Endothelial cell of umbilical vein (primary cell): ENCODE data around the gene SPON1. TPM values are rescaled to one million over a fixed set of nuclear protein-coding genes. Genes with fewer than 3 reads are reported as not detected.

Source experiments
- BruUV-seq: library from RNA; stranded (reverse); fragments of 400-500 nt; replicated peaks from 2 replicates; lab custom pipeline; 2021; lab: Mats Ljungman, UMichigan
- CTCF ChIA-PET: fragments of 300-600, 350-600 bp; sonication (Branson Sonifier 250); formaldehyde crosslinking; loops from one replicate; lab custom pipeline; 2021; ENCODE audit warnings: antibody characterized with exemption, inconsistent platforms; lab: Charles Lee
- POLR2A ChIA-PET: fragments of 300-600, 350-600 bp; sonication (Branson Sonifier 250); formaldehyde crosslinking; loops from one replicate; lab custom pipeline; 2021; ENCODE audit warnings: antibody characterized with exemption, inconsistent platforms; lab: Charles Lee
- DNase-seq: peaks from one replicate; pipeline ENCODE4 v3.0.0-alpha.2; 2011; ENCODE audit warnings: low read depth, low spot score
- FAIRE-seq: peaks from 2 replicates; lab custom pipeline; 2011; peaks lifted over from hg19 to GRCh38; lab: Jason Lieb, UNC
- H2AFZ ChIP-seq: 2 replicates; pipeline ENCODE4 v1.6.0; 2012; ENCODE audit warnings: low read depth, low read length, control low read depth, inconsistent platforms
- H3K27ac ChIP-seq: 2 replicates; pipeline ENCODE4 v1.5.1; 2011; ENCODE audit warnings: low read depth, mild to moderate bottlenecking, control low read depth, low read length, moderate library complexity; ENCODE audit not compliant: insufficient read depth
- H3K27me3 ChIP-seq, 2 experiments: 2 replicates each; pipeline versions ENCODE4 v1.6.0 to v1.6.1; 2011; ENCODE audit warnings: low read length in 2 of 2, mixed read lengths in 1 of 2; ENCODE audit not compliant: control insufficient read depth in 2 of 2, insufficient read depth in 2 of 2
- H3K36me3 ChIP-seq, 2 experiments: 2 replicates in 1 of 2; 3 replicates in 1 of 2; pipeline ENCODE4 v1.5.1; 2011; ENCODE audit warnings: low read length in 2 of 2, mild to moderate bottlenecking in 1 of 2, moderate library complexity in 1 of 2; ENCODE audit not compliant: control insufficient read depth in 2 of 2, insufficient read depth in 2 of 2; ENCODE audit errors: extremely low read depth in 1 of 2
- H3K4me1 ChIP-seq: 3 replicates; pipeline ENCODE4 v1.5.1; 2011; ENCODE audit warnings: mild to moderate bottlenecking, low read length; ENCODE audit not compliant: control insufficient read depth, insufficient read depth; ENCODE audit errors: extremely low read depth
- H3K4me2 ChIP-seq: 2 replicates; pipeline ENCODE4 v1.6.1; 2011; ENCODE audit warnings: low read length, control low read depth, mixed read lengths; ENCODE audit not compliant: insufficient read depth
- H3K4me3 ChIP-seq, 3 experiments: fragments of 200-600 bp in 1 of 3; sonication (generic), shearing (Covaris generic) in 1 of 3; replicated peaks in 1 of 3; 2 replicates each; pipeline ENCODE4 v1.5.1; 2011 to 2016; ENCODE audit warnings: control low read depth in 3 of 3, low read length in 3 of 3, mild to moderate bottlenecking in 2 of 3, inconsistent platforms in 1 of 3, low read depth in 1 of 3, moderate library complexity in 1 of 3; ENCODE audit not compliant: insufficient read depth in 1 of 3
- H3K79me2 ChIP-seq: 2 replicates; pipeline ENCODE4 v1.6.0; 2012; ENCODE audit warnings: low read length, inconsistent platforms; ENCODE audit not compliant: control insufficient read depth, insufficient read depth
- H3K9ac ChIP-seq: replicated peaks from 2 replicates; pipeline ENCODE3; 2011; ENCODE audit warnings: low read length, control low read depth; ENCODE audit not compliant: insufficient read depth; ENCODE audit errors: extremely low read depth
- H3K9me1 ChIP-seq: replicated peaks from 3 replicates; pipeline ENCODE4 v1.6.0; 2011; ENCODE audit warnings: mild to moderate bottlenecking, low read length; ENCODE audit not compliant: control insufficient read depth, insufficient read depth; ENCODE audit errors: extremely low read depth
- H3K9me3 ChIP-seq: replicated peaks from 2 replicates; pipeline ENCODE4 v1.5.1; 2012; ENCODE audit warnings: low read length, inconsistent platforms; ENCODE audit not compliant: control insufficient read depth, insufficient read depth
- H4K20me1 ChIP-seq: replicated peaks from 2 replicates; pipeline ENCODE3; 2011; ENCODE audit warnings: mild to moderate bottlenecking, low read length; ENCODE audit not compliant: control insufficient read depth, insufficient read depth; ENCODE audit errors: extremely low read depth
- FOS ChIP-seq: IDR thresholded peaks from 2 replicates; pipeline ENCODE4 v1.6.1; 2011; ENCODE audit warnings: mild to moderate bottlenecking, low read length, moderate library complexity, borderline replicate concordance; ENCODE audit not compliant: insufficient read depth
- GATA2 ChIP-seq: IDR thresholded peaks from 2 replicates; pipeline ENCODE4 v1.7.0; 2011; ENCODE audit warnings: low read depth, mild to moderate bottlenecking, moderate library complexity, mixed read lengths, low read length; ENCODE audit not compliant: insufficient read length, insufficient read depth
- MYC ChIP-seq: IDR thresholded peaks from one replicate; pipeline ENCODE4 v1.6.1; 2011; ENCODE audit warnings: mild to moderate bottlenecking, low read depth, low read length
- POLR2A ChIP-seq: IDR thresholded peaks from 2 replicates; pipeline ENCODE4 v1.6.1; 2012; ENCODE audit warnings: low read depth, mild to moderate bottlenecking, control low read depth, low read length
- POLR2AphosphoS5 ChIP-seq: IDR thresholded peaks from 2 replicates; pipeline ENCODE4 v1.6.1; 2012; ENCODE audit warnings: low read depth, mild to moderate bottlenecking, control low read depth, low read length, moderate library complexity; ENCODE audit not compliant: insufficient read depth
- dilution Hi-C: fragments of 300-500 bp; cut with MboI; formaldehyde crosslinking; loops from one replicate; pipeline ENCODE4 v1.15.0; 2019; ENCODE audit warnings: low sequenced_read_pairs; ENCODE audit not compliant: extremely low pct_ligation_motif_present
- intact Hi-C: fragments of 100-400 bp; cut with micrococcal nuclease; formaldehyde crosslinking; loops from one replicate; pipeline ENCODE4 v1.10.0; 2022
- polyA plus RNA-seq, 4 experiments: library from polyadenylated mRNA; depleted of rRNA in 3 of 4; stranded (reverse) in 3 of 4; unstranded in 1 of 4; fragments of >200 nt; gene quantifications; 2 replicates each; pipeline versions ENCODE4 v1.2.1 to v1.2.3, GENCODE V29; 2011 to 2012; ENCODE audit warnings: missing spikeins in 1 of 4
- total RNA-seq: library from RNA; stranded (reverse); gene quantifications from 2 replicates; pipeline ENCODE4 v1.2.3, GENCODE V29; 2021

Gene SPON1
- total and polyA plus RNA-seq, 2 donors (not counting 3 experiments of a cell fraction or from before 2014, with no cell fraction given): 0.31 TPM; not detected in 1

GRCh38 chr11:14061721-14062120 is 99.2 kb downstream of the SPON1 start:
- dilution Hi-C loops (no loop called here), intact Hi-C loops (no loop called here)
- Histone ChIP-seq H3K9me1 (no peaks in the 10 kb centered on the region), H3K4me3 (no peak overlapping the region), H3K9me3 (no peaks in the 10 kb centered on the region), H2AFZ (no peak overlapping the region), H3K27me3 (peaks cover 0 to 1% of the 10 kb centered on the region in 2 experiments), H3K36me3 (no peaks in the 10 kb centered on the region), H3K4me2 (no peak overlapping the region), H3K9ac (no peak overlapping the region), H3K27ac (no peak overlapping the region), H3K4me1 (no peaks in the 10 kb centered on the region), H3K79me2 (no peaks in the 10 kb centered on the region), H4K20me1 (no peaks in the 10 kb centered on the region)
- POLR2A ChIA-PET: no interaction called here
- no TSS peak for BruUV-seq
- CTCF ChIA-PET: no interaction called here
- DNase-seq (no peak), FAIRE-seq (no peak)
- TF ChIP-seq MYC: no peak
- no peak for TF ChIP-seq POLR2AphosphoS5

DNA sequence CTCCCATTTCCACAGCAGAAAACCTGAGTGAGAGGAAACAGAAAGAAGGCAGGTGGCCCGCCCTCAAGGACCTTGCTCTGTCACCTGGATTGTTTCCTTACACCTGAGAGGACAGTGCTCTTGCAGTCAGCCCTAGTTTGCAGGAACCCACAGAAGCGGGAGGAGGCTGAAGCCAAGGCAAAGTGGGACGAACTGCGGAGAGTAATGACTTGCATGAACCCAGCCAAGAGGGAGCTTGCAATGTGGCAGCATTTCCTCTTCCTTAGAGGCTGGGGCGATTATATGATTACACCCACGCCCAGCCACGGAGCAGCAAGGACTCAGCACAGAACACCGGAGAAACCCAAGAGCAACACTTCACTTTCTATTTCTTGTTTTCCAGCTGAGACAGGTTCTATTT is 102.6 kb downstream of the SPON1 start:
- dilution Hi-C loops (no loop called here), intact Hi-C loops (no loop called here)
- Histone ChIP-seq H4K20me1 (no peaks in the 10 kb centered on the region), H3K9me1 (no peaks in the 10 kb centered on the region), H3K4me2 (no peak overlapping the region), H3K36me3 (no peaks in the 10 kb centered on the region), H2AFZ (no peak overlapping the region), H3K4me1 (no peaks in the 10 kb centered on the region), H3K9ac (no peak overlapping the region), H3K27me3 (peaks cover 0 to 1% of the 10 kb centered on the region in 2 experiments), H3K79me2 (no peaks in the 10 kb centered on the region), H3K4me3 (no peak overlapping the region), H3K9me3 (no peaks in the 10 kb centered on the region), H3K27ac (no peak overlapping the region)
- ChIA-PET CTCF (no interaction called here), POLR2A (no interaction called here)
- TF ChIP-seq POLR2A: no peak
- no peak for TF ChIP-seq GATA2
- no peak for TF ChIP-seq MYC
- TF ChIP-seq FOS: no peak
- FAIRE-seq (no peak), DNase-seq (no peak)
- no TSS peak for BruUV-seq
